ENCODE data around the gene NIFK. TPM values are rescaled to one million over a fixed set of nuclear protein-coding genes. Genes with fewer than 3 reads are reported as not detected.

The NIFK gene
- 100 to 1,000 TPM; 167 to 169 TPM for total RNA-seq
- polyA plus RNA-seq, result 54.4 TPM

DNA sequence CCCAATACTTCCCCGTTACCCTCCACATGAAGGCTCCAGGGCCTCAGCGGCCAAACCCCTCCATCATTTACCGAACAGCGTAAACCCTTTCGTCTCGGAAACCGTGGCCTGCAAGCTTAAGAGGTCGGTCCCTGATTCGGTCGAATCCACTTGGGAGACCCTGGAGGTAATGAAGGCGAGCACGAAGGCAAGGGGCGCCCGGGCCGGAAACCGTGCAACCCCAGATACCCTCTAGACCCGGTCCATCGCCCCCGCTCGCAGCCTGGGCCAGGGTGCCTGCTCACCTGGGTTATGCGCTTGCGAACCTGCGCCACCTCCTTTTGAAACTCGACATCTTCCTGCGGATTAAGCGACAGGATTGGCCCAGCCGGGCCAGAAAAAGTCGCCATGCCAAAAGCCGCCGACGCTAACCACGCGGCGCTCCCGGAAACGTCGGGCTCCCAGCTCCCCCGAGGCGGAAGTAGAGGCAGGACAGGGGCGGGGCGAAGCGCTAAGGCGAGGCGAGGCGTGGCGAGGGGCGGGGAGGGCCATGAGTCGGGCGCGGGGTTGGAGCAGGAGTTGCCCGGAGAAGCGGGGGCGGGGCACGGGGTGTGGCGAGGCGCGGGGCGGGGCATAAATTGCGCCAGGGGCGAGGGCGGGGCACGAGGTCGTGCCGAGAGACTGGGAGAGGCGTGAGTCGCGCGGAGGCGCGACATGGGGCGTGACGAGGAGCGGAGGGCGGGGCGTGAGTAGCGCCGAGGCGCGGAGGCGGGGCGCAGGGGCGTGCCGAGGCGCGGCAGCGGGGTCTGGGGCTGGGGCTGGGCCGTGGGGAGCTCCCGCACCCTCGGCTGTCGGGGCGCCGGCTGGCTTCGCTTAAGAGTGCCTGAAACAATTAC is at the start of gene NIFK:
NIFK (minus strand) TSS at position 414 of the 875 bp plus-strand sequence; CDS start at position 389, 25 bp downstream.
- ChIA-PET POLR2A (interaction anchor here (1.1 to 2.2 kb wide), 7 partner anchors 16 to 206 kb away, joined by 3 to 30 read pairs (median 8); partner anchors contain the start of genes CLASP1, RNU4ATAC and TSN), CTCF (interaction anchor here (0.9 to 2.2 kb wide), 7 partner anchors 15 to 206 kb away, joined by 3 to 12 read pairs (median 4); partner anchors contain the start of genes RNU4ATAC and TSN)
- Mint-ChIP-seq H3K4me3 (peak within 1 kb of the TSS; percentile 94 to 100 (median 98)), H3K36me3 (peaks cover 0 to 38% (median 5%) of the 10 kb centered on the region in 3 donors), H3K4me1 (peaks cover 30 to 49% (median 45%) of the 10 kb centered on the region in 3 donors), H3K9me3 (no peaks in the 10 kb centered on the region), H3K27ac (peak within 1 kb of the TSS; percentile 76 to 100 (median 96)), H3K27me3 (peaks cover 0 to 1% of the 10 kb centered on the region in 2 donors)
- H3K36me3 ChIP-seq (ENCODE audit: insufficient read depth, low read length), result peaks cover 17% of the 10 kb centered on the region
- peak within 1 kb of the TSS; percentile 92 for H3K27ac ChIP-seq (ENCODE audit: low read depth, low read length)
- peak; percentile 99 to 100 (median 100) for DNase-seq
- H3K4me3 ChIP-seq (ENCODE audit: low read length), result peak within 1 kb of the TSS; percentile 97
- H3K9me3 ChIP-seq (ENCODE audit: low read length), result no peaks in the 10 kb centered on the region
- H3K27me3 ChIP-seq (ENCODE audit: insufficient read depth, low read length, poor library complexity, severe bottlenecking), result no peaks in the 10 kb centered on the region
- H3K4me1 ChIP-seq (ENCODE audit: insufficient read depth, low read length), result peaks cover 28% of the 10 kb centered on the region

DNA sequence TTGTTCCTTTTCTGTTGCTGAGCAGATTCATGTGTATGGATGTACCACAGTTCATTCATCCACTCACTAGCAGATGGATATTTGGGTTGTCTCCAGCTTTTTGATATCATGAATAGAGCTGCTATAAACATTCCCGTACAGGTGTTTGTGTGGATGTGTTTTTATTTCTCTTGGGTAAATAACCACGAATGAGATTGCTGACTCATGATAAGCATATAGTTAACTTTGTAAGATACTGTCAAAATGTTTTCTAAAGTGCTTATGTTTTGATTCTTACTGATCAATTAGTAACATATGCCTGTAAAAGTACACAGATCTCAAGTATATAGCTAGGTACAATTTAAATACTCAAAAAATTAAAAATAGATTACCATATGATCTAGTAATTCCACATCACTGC is 46.5 kb upstream of the NIFK start:
- no peaks in the 10 kb centered on the region for H3K27me3 ChIP-seq (ENCODE audit: insufficient read depth, low read length, poor library complexity, severe bottlenecking)
- no peaks in the 10 kb centered on the region for H3K4me1 Mint-ChIP-seq
- H3K36me3 ChIP-seq (ENCODE audit: insufficient read depth, low read length), result no peaks in the 10 kb centered on the region
- peaks cover 13 to 16% of the 10 kb centered on the region in 2 donors for H3K27me3 Mint-ChIP-seq
- ChIA-PET CTCF (no interaction called here), POLR2A (no interaction called here)
- H3K4me3 Mint-ChIP-seq, result no peak overlapping the region
- no peaks in the 10 kb centered on the region for H3K9me3 ChIP-seq (ENCODE audit: low read length)
- H3K4me3 ChIP-seq (ENCODE audit: low read length), result no peak overlapping the region
- no peak overlapping the region for H3K27ac Mint-ChIP-seq
- no peaks in the 10 kb centered on the region for H3K9me3 Mint-ChIP-seq
- H3K4me1 ChIP-seq (ENCODE audit: insufficient read depth, low read length), result no peaks in the 10 kb centered on the region
- no peaks in the 10 kb centered on the region for H3K36me3 Mint-ChIP-seq
- no peak overlapping the region for H3K27ac ChIP-seq (ENCODE audit: low read depth, low read length)
- DNase-seq, result no peak

DNA sequence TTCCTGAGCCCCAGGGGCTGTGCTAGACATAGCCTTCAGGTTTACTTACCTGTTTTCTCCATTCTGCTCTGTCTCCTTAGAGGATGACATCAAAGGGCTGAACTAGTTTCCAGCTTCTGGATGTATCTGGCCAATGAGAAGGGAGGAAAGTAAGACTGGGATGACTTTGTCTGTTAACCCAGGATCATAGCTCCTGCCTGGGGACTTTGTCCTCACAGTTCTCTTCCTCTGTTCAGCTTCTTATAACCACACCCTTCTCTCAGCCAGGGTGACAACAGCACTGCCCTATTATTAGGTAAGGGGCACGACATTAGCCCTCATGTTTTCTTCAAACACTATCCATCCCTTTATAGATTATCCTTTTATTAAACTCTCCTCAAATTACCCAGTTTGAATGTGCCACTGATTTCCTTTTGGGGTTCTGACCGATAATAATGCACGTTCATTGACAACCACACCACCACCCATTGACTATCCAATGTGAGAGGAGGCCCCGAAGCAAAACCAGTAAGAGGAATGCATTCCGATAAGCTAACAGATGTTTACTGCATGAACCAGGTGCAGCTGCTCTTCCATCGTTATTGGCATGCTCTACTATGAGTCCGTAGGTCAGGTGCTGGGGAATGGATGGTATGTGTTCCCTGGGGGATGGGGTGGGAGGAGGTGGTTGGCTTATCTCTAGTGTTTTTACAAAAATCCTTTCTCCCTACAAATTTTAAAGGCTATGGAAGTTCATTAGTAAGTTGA is 42.2 kb upstream of the NIFK start:
- Histone ChIP-seq H3K27me3 (ENCODE audit: insufficient read depth, low read length, poor library complexity, severe bottlenecking) (no peaks in the 10 kb centered on the region), H3K4me3 (ENCODE audit: low read length) (no peak overlapping the region), H3K36me3 (ENCODE audit: insufficient read depth, low read length) (no peaks in the 10 kb centered on the region), H3K9me3 (ENCODE audit: low read length) (no peaks in the 10 kb centered on the region), H3K4me1 (ENCODE audit: insufficient read depth, low read length) (no peaks in the 10 kb centered on the region), H3K27ac (ENCODE audit: low read depth, low read length) (no peak overlapping the region)
- POLR2A ChIA-PET, result no interaction called here
- Mint-ChIP-seq H3K9me3 (no peaks in the 10 kb centered on the region), H3K27ac (no peak overlapping the region), H3K4me3 (no peak overlapping the region), H3K36me3 (no peaks in the 10 kb centered on the region), H3K4me1 (no peaks in the 10 kb centered on the region), H3K27me3 (peaks cover 0 to 3% of the 10 kb centered on the region in 2 donors)
- CTCF ChIA-PET, result no interaction called here
- no peak for DNase-seq

DNA sequence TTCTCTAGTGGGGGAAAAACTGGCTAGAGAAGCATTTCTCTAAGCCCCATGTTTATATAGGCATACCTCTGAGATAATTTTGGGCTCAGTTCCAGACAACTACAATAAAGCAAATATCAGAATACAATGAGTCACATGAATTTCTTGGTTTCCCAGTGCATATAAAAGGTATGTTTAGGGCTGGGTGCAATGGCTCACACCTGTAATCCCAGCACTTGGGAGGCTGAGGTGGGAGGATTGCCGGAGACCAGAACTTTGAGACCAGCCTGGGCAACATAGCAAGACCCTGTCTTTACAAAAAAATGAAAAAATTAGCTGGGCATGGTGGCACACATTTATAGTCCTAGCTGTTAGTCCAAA is 41.0 kb upstream of the NIFK start:
- Mint-ChIP-seq H3K27me3 (no peaks in the 10 kb centered on the region), H3K36me3 (peaks cover 0 to 2% (median 0%) of the 10 kb centered on the region in 3 donors), H3K9me3 (no peaks in the 10 kb centered on the region), H3K4me3 (no peak overlapping the region), H3K4me1 (no peaks in the 10 kb centered on the region), H3K27ac (no peak overlapping the region)
- Histone ChIP-seq H3K4me3 (ENCODE audit: low read length) (no peak overlapping the region), H3K4me1 (ENCODE audit: insufficient read depth, low read length) (no peaks in the 10 kb centered on the region), H3K27me3 (ENCODE audit: insufficient read depth, low read length, poor library complexity, severe bottlenecking) (no peaks in the 10 kb centered on the region), H3K27ac (ENCODE audit: low read depth, low read length) (no peak overlapping the region), H3K36me3 (ENCODE audit: insufficient read depth, low read length) (no peaks in the 10 kb centered on the region), H3K9me3 (ENCODE audit: low read length) (no peaks in the 10 kb centered on the region)
- ChIA-PET POLR2A (no interaction called here), CTCF (no interaction called here)
- DNase-seq, result no peak

DNA sequence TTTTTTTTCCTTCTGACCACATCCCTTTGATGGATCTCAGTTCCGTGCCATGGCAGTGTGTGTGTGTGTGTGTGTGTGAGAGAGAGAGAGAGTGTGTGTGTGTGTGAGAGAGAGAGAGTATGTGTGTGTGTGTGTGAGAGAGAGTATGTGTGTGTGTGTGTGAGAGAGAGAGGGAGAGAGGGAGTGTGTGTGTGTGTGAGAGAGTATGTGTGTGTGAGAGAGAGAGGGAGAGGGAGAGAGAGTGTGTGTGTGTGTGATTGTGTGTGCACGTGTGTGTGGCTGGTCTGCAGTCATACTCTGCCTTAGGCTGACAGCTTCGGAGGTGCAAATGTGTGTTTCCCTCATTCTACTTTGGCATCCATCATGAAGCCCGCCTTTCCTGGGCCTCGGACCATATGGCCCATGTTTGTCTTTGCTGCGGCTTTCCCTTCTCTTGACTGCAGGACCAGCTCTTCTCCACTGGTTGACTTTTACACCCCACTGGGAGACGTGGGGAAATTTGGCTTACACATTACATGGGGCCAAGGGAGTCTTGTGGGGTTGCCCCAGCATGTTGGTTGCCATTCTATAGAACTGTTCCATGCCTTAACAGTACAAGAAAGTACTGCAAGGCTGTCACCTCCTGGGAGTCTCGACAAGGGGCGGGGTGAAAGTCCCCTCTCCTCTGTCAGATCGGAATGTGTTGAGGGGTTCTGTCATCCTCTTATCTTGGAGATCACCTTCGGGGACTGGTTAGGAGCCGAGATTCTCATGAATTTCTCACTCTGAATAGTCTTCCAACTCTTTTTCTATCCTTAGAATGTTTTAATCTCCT is 40.4 kb upstream of the NIFK start:
- Histone ChIP-seq H3K27me3 (ENCODE audit: insufficient read depth, low read length, poor library complexity, severe bottlenecking) (no peaks in the 10 kb centered on the region), H3K9me3 (ENCODE audit: low read length) (no peaks in the 10 kb centered on the region), H3K4me3 (ENCODE audit: low read length) (no peak overlapping the region), H3K36me3 (ENCODE audit: insufficient read depth, low read length) (no peaks in the 10 kb centered on the region), H3K4me1 (ENCODE audit: insufficient read depth, low read length) (no peaks in the 10 kb centered on the region), H3K27ac (ENCODE audit: low read depth, low read length) (no peak overlapping the region)
- DNase-seq, result no peak
- CTCF ChIA-PET, result no interaction called here
- Mint-ChIP-seq H3K9me3 (no peaks in the 10 kb centered on the region), H3K27ac (peak overlapping the region in 1 of 8 donors; percentile 6), H3K27me3 (no peaks in the 10 kb centered on the region), H3K4me3 (no peak overlapping the region), H3K4me1 (no peaks in the 10 kb centered on the region), H3K36me3 (peaks cover 0 to 3% (median 3%) of the 10 kb centered on the region in 3 donors)
- POLR2A ChIA-PET, result no interaction called here

DNA sequence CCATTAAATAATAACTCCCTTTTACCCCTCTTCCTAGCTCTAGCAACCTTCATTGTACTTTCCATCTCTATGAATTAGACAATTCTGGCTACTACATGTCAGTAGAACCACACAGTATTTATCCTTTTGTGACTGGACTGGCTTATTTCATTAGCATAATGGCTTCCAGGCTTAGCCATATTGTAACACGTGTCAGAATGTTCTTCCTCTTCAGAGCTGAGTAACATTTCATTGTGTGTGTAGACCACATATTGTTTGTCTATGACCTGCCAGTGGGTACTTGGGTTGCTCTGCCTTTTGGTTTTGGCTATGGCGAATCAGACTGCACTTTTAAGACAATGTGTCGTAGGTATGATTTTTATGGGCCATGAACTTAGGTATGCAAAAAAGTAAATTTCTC is 39.7 kb upstream of the NIFK start:
- H3K4me1 Mint-ChIP-seq, result no peaks in the 10 kb centered on the region
- H3K27ac ChIP-seq (ENCODE audit: low read depth, low read length), result no peak overlapping the region
- no peak for DNase-seq
- H3K9me3 Mint-ChIP-seq, result no peaks in the 10 kb centered on the region
- no peaks in the 10 kb centered on the region for H3K27me3 ChIP-seq (ENCODE audit: insufficient read depth, low read length, poor library complexity, severe bottlenecking)
- H3K9me3 ChIP-seq (ENCODE audit: low read length), result no peaks in the 10 kb centered on the region
- no peaks in the 10 kb centered on the region for H3K27me3 Mint-ChIP-seq
- no peaks in the 10 kb centered on the region for H3K4me1 ChIP-seq (ENCODE audit: insufficient read depth, low read length)
- no peaks in the 10 kb centered on the region for H3K36me3 ChIP-seq (ENCODE audit: insufficient read depth, low read length)
- CTCF ChIA-PET, result no interaction called here
- no peak overlapping the region for H3K4me3 ChIP-seq (ENCODE audit: low read length)
- peaks cover 0 to 8% (median 3%) of the 10 kb centered on the region in 3 donors for H3K36me3 Mint-ChIP-seq
- POLR2A ChIA-PET, result no interaction called here
- no peak overlapping the region for H3K27ac Mint-ChIP-seq
- no peak overlapping the region for H3K4me3 Mint-ChIP-seq

DNA sequence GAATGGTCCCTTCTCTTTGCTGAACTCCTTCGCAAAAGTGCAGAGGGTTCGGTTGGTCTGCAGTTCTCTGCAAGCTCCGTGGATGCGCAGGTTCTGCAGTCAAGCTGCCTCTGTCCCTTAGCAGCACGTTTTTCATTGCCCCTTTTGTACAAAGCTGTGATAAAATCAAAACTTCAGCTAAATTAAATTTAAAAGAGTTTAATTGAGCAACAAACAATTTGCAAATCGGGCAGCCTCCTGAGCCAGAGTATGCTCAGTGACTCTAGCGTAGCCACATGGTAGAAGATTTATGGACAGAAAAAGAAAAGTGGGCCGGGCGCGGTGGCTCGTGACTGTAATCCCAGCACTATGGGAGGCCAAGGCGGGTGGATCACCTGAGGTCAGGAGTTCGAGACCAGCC is 37.6 kb upstream of the NIFK start:
- POLR2A ChIA-PET, result no interaction called here

More for the DNA sequence above, 37.6 kb upstream of the NIFK start:
- H3K27me3 Mint-ChIP-seq, result no peaks in the 10 kb centered on the region
- H3K9me3 ChIP-seq (ENCODE audit: low read length), result no peaks in the 10 kb centered on the region
- H3K27me3 ChIP-seq (ENCODE audit: insufficient read depth, low read length, poor library complexity, severe bottlenecking), result no peaks in the 10 kb centered on the region
- no peak overlapping the region for H3K27ac Mint-ChIP-seq
- H3K4me1 ChIP-seq (ENCODE audit: insufficient read depth, low read length), result no peaks in the 10 kb centered on the region
- CTCF ChIA-PET, result no interaction called here
- H3K36me3 ChIP-seq (ENCODE audit: insufficient read depth, low read length), result no peaks in the 10 kb centered on the region
- no peak for DNase-seq
- H3K36me3 Mint-ChIP-seq, result peaks cover 0 to 14% (median 10%) of the 10 kb centered on the region in 3 donors
- H3K4me3 ChIP-seq (ENCODE audit: low read length), result no peak overlapping the region
- H3K4me1 Mint-ChIP-seq, result no peaks in the 10 kb centered on the region
- H3K9me3 Mint-ChIP-seq, result no peaks in the 10 kb centered on the region
- no peak overlapping the region for H3K4me3 Mint-ChIP-seq
- H3K27ac ChIP-seq (ENCODE audit: low read depth, low read length), result no peak overlapping the region

Data from CD8-positive, alpha-beta memory T cell (primary cell).